Thoracic aorta (tissue), 2 donors: ENCODE measurements around the gene IKBIP. TPM values are rescaled to one million over a fixed set of nuclear protein-coding genes. Genes with fewer than 3 reads are reported as not detected.

ENCODE experiments used
- ATAC-seq: fragments of 150-250 bp; one replicate; pipeline ENCODE4 v1.8.0; 2017; ENCODE audit warnings: low read depth; ENCODE audit not compliant: insufficient number of reproducible peaks, low FRiP score
- DNase-seq: peaks from one replicate; pipeline ENCODE4 v3.0.0-alpha.2; 2020; ENCODE audit warnings: low spot score
- H3K27ac ChIP-seq, 2 donors: fragments of 200-600 bp; sonication (generic); 1 replicate in 1 of 2; 2 replicates in 1 of 2; pipeline ENCODE4 v1.5.1; 2016; ENCODE audit warnings: mild to moderate bottlenecking in 2 of 2, moderate library complexity in 2 of 2
- H3K27me3 ChIP-seq: fragments of 200-600 bp; sonication (generic); replicated peaks from 2 replicates; pipeline ENCODE4 v1.6.0; 2016; ENCODE audit warnings: mild to moderate bottlenecking; ENCODE audit not compliant: insufficient read depth
- H3K36me3 ChIP-seq: fragments of 200-600 bp; sonication (generic); one replicate; pipeline ENCODE4 v1.5.1; 2016
- H3K4me1 ChIP-seq, 2 donors: fragments of 200-600 bp; sonication (generic); 1 replicate in 1 of 2; 2 replicates in 1 of 2; pipeline versions ENCODE4 v1.5.1 to v1.6.0; 2016; ENCODE audit warnings: low read depth in 2 of 2, mild to moderate bottlenecking in 1 of 2; ENCODE audit not compliant: control insufficient read depth in 1 of 2
- H3K4me3 ChIP-seq: fragments of 200-600 bp; sonication (generic); 2 replicates; pipeline ENCODE4 v1.5.1; 2016; ENCODE audit warnings: mild to moderate bottlenecking
- H3K9me3 ChIP-seq: fragments of 200-600 bp; sonication (generic); 2 replicates; pipeline ENCODE4 v1.5.1; 2016
- CTCF ChIP-seq: fragments of 200-600 bp; sonication (generic); IDR thresholded peaks from one replicate; pipeline ENCODE4 v1.5.1; 2019; ENCODE audit warnings: antibody characterized with exemption
- total RNA-seq, 2 donors: library from RNA; depleted of rRNA; stranded (reverse); fragments of >200 nt; gene quantifications; one replicate each; pipeline versions ENCODE4 v1.1.0 to v1.2.3, GENCODE V29; 2016

IKBIP gene
- total RNA-seq, 2 donors from 2014 or later = 12.3 to 15.2 TPM

- Histone ChIP-seq H3K4me3 (no peak overlapping the region), H3K27ac (no peak overlapping the region), H3K36me3 (peaks cover 63% of the 10 kb centered on the region), H3K9me3 (no peaks in the 10 kb centered on the region), H3K27me3 (no peaks in the 10 kb centered on the region), H3K4me1 (no peaks in the 10 kb centered on the region)
- DNase-seq (no peak), ATAC-seq (no peak)
- TF ChIP-seq CTCF = no peak
Observed at GRCh38 chr12:98678946-98679610, 34.5 kb upstream of the IKBIP start.

- H3K4me3 ChIP-seq = no peak overlapping the region
- H3K9me3 ChIP-seq = no peaks in the 10 kb centered on the region
- H3K27me3 ChIP-seq = no peaks in the 10 kb centered on the region
- no peak for ATAC-seq
- peaks cover 61% of the 10 kb centered on the region for H3K36me3 ChIP-seq
- no peak overlapping the region for H3K27ac ChIP-seq
- no peak for TF ChIP-seq CTCF
- H3K4me1 ChIP-seq = no peaks in the 10 kb centered on the region
- DNase-seq = no peak
Observed at GRCh38 chr12:98678236-98678945, 33.8 kb upstream of the IKBIP start.

- H3K36me3 ChIP-seq = peaks cover 29% of the 10 kb centered on the region
- ATAC-seq (no peak), DNase-seq (no peak)
- no peak overlapping the region for H3K4me3 ChIP-seq
- TF ChIP-seq CTCF = no peak
- H3K9me3 ChIP-seq = no peaks in the 10 kb centered on the region
- no peaks in the 10 kb centered on the region for H3K4me1 ChIP-seq
- no peak overlapping the region for H3K27ac ChIP-seq
- no peaks in the 10 kb centered on the region for H3K27me3 ChIP-seq
Observed at GRCh38 chr12:98674841-98675240, 30.3 kb upstream of the IKBIP start.

- Histone ChIP-seq H3K27ac (no peak overlapping the region), H3K36me3 (peaks cover 9% of the 10 kb centered on the region), H3K4me3 (no peak overlapping the region), H3K9me3 (no peaks in the 10 kb centered on the region), H3K4me1 (no peaks in the 10 kb centered on the region), H3K27me3 (no peaks in the 10 kb centered on the region)
- no peak for ATAC-seq
- TF ChIP-seq CTCF = no peak
- DNase-seq = no peak
Observed at GRCh38 chr12:98671459-98671858, 26.9 kb upstream of the IKBIP start.

GRCh38 chr12:98669751-98670150 lies 25.2 kb upstream of the IKBIP start:
- no peak for TF ChIP-seq CTCF
- ATAC-seq = no peak
- Histone ChIP-seq H3K4me1 (no peaks in the 10 kb centered on the region), H3K36me3 (peaks cover 8% of the 10 kb centered on the region), H3K27me3 (no peaks in the 10 kb centered on the region), H3K4me3 (no peak overlapping the region), H3K9me3 (no peaks in the 10 kb centered on the region), H3K27ac (no peak overlapping the region)
- DNase-seq = no peak
